OCI-LY3 (cell line): ENCODE measurements around the gene CTBP2.

ENCODE experiments used
- H2AFZ ChIP-seq: fragments of 200-600, 300-600 bp; shearing (Covaris generic); 2 replicates; pipeline ENCODE4 v1.6.0; 2014; ENCODE audit warnings: antibody characterized with exemption, low read depth, low read length
- H3K27ac ChIP-seq: fragments of 200-600, 300-600 bp; sonication (generic); 2 replicates; pipeline ENCODE4 v1.5.1; 2014; ENCODE audit warnings: mild to moderate bottlenecking, low read length, moderate library complexity, mixed read lengths
- H3K27me3 ChIP-seq: fragments of 200-600, 300-600 bp; sonication (generic); 2 replicates; pipeline ENCODE4 v1.6.1; 2014; ENCODE audit warnings: low read depth, low read length, mixed read lengths
- H3K36me3 ChIP-seq: fragments of 200-600, 300-600 bp; sonication (generic); replicated peaks from 2 replicates; pipeline ENCODE3; 2014; ENCODE audit warnings: low read depth, low read length, mixed read lengths
- H3K4me1 ChIP-seq: fragments of 300-600, 200-600 bp; sonication (generic); 2 replicates; pipeline ENCODE4 v1.6.1; 2014; ENCODE audit warnings: low read length, mixed read lengths
- H3K4me2 ChIP-seq: fragments of 200-600, 300-600 bp; sonication (generic); 2 replicates; pipeline ENCODE4 v1.6.1; 2014; ENCODE audit warnings: low read length, mixed read lengths
- H3K4me3 ChIP-seq: fragments of 300-600, 200-600 bp; sonication (generic); 2 replicates; pipeline ENCODE4 v1.5.1; 2014; ENCODE audit warnings: antibody characterized with exemption, mild to moderate bottlenecking, low read length, moderate library complexity
- H3K79me2 ChIP-seq: fragments of 300-600, 200-600 bp; shearing (Covaris generic); 2 replicates; pipeline ENCODE4 v1.6.1; 2014; ENCODE audit warnings: mild to moderate bottlenecking, low read length, mixed read lengths
- H3K9ac ChIP-seq: fragments of 300-600, 200-600 bp; shearing (Covaris generic); 2 replicates; pipeline ENCODE4 v1.6.0; 2014; ENCODE audit warnings: mild to moderate bottlenecking, low read length, moderate library complexity
- H3K9me3 ChIP-seq: fragments of 200-600, 300-600 bp; shearing (Covaris generic); 2 replicates; pipeline ENCODE4 v1.6.1; 2014; ENCODE audit warnings: low read length, mixed read lengths; ENCODE audit not compliant: insufficient read depth
- H4K20me1 ChIP-seq: fragments of 200-600, 300-600 bp; sonication (generic); 2 replicates; pipeline ENCODE4 v1.6.1; 2016; ENCODE audit warnings: low read length, mixed read lengths; ENCODE audit not compliant: insufficient read depth
- EZH2phosphoT487 ChIP-seq: fragments of 200-600 bp; shearing (Covaris generic); IDR thresholded peaks from 2 replicates; pipeline ENCODE4 v1.6.1; 2018; ENCODE audit warnings: antibody characterized with exemption, mixed run types, low read depth
- TF ChIP-seq, protein P1 (sequence below): fragments of 200-600, 300-600 bp; sonication (generic); IDR thresholded peaks from 2 replicates; pipeline ENCODE4 v1.5.1; 2014; ENCODE audit warnings: antibody characterized with exemption, low read length, low read depth

Gene CTBP2

DNA sequence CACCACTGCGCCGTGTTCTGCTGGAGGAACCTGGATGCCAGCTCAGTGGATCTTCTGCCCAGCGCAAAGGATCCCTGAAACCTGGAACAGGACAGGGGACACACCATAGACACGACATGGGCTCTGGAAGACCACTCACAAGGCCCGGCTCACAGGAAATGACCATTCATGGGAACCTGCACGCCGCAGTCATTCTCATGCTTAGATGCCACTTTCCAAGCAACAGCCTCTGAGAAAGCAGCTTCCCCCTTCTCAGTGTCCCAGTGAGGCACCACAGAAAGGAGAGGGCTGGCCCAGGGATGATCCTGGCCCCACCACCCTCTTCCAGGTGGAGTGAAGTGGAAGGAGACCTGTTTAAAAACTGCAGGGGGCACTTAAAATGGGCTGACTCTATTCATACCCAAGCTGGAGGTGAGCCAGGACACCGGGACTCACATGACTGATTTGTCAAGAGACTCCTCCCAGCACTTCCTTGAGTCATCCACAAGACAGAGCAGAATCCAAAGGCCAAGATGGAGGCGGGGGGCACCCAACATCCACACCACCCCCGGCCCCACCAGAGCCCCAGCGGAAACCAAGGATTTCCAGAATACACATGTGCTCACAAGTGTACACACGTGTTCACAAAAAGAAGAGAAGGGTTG lies 11.2 kb downstream of the CTBP2 start:
- Histone ChIP-seq H3K27ac (no peak overlapping the region), H3K79me2 (no peaks in the 10 kb centered on the region), H3K4me1 (no peaks in the 10 kb centered on the region), H3K36me3 (no peaks in the 10 kb centered on the region), H2AFZ (no peak overlapping the region), H3K9ac (no peak overlapping the region), H3K27me3 (peaks cover 18% of the 10 kb centered on the region; the same call in 1 of the 2 replicates), H3K9me3 (no peaks in the 10 kb centered on the region), H3K4me2 (no peak overlapping the region), H4K20me1 (no peaks in the 10 kb centered on the region), H3K4me3 (no peak overlapping the region)
- TF ChIP-seq, protein P1, sequence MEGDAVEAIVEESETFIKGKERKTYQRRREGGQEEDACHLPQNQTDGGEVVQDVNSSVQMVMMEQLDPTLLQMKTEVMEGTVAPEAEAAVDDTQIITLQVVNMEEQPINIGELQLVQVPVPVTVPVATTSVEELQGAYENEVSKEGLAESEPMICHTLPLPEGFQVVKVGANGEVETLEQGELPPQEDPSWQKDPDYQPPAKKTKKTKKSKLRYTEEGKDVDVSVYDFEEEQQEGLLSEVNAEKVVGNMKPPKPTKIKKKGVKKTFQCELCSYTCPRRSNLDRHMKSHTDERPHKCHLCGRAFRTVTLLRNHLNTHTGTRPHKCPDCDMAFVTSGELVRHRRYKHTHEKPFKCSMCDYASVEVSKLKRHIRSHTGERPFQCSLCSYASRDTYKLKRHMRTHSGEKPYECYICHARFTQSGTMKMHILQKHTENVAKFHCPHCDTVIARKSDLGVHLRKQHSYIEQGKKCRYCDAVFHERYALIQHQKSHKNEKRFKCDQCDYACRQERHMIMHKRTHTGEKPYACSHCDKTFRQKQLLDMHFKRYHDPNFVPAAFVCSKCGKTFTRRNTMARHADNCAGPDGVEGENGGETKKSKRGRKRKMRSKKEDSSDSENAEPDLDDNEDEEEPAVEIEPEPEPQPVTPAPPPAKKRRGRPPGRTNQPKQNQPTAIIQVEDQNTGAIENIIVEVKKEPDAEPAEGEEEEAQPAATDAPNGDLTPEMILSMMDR: no peak
- no peak for TF ChIP-seq EZH2phosphoT487

DNA sequence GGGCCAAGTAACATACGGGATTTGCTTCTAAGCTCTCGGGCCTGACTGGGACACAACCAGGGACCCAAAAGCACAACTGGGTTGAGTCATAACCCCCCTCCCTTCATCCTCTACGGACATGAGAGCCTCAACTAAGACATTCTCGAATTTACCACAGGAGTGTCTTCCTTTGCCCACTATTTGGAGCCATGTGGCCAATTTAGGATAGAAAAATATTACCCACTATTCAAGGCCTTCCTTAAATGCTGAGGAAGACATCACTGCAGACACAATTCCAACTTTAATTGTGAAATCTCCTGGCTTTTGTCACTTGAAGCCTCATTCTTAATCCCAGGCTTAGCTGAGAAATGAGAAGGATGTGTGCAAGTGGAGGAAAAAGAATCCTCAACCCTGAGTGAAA lies 11.8 kb downstream of the CTBP2 start:
- TF ChIP-seq, protein P1: no peak
- TF ChIP-seq EZH2phosphoT487: no peak
- Histone ChIP-seq H3K79me2 (no peaks in the 10 kb centered on the region), H4K20me1 (no peaks in the 10 kb centered on the region), H3K27ac (no peak overlapping the region), H2AFZ (no peak overlapping the region), H3K27me3 (peaks cover 16% of the 10 kb centered on the region; the same call in 1 of the 2 replicates), H3K9ac (no peak overlapping the region), H3K9me3 (no peaks in the 10 kb centered on the region), H3K36me3 (no peaks in the 10 kb centered on the region), H3K4me1 (no peaks in the 10 kb centered on the region), H3K4me2 (no peak overlapping the region), H3K4me3 (no peak overlapping the region)

DNA sequence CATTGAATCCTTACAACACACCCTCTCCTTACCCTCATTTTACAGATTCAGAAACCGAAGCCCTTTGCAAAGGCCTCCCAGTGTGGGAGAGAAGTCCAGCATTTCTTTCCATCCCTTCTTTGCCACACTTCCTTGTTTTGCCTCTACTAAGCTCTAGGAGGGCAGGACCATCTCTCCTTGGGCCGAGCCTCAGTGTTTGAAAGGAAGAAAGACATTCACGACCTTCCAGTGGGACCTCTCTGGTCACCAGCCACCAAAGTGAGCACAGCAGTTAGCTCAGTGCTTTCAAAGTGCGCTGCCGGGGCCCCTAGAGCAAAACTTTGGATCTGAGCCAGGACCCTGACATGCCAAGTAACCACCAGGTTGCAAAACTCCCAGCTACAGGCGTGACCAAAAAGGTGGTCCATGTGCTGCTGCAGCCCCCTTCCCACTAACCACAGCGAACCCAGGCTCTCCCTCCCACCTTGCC lies 12.4 kb downstream of the CTBP2 start:
- no peak overlapping the region for H3K27ac ChIP-seq
- H3K36me3 ChIP-seq: no peaks in the 10 kb centered on the region
- H4K20me1 ChIP-seq: no peaks in the 10 kb centered on the region
- H2AFZ ChIP-seq: no peak overlapping the region
- H3K9ac ChIP-seq: no peak overlapping the region
- TF ChIP-seq, protein P1: no peak
- H3K27me3 ChIP-seq: peaks cover 16% of the 10 kb centered on the region; the same call in 1 of the 2 replicates
- H3K79me2 ChIP-seq: no peaks in the 10 kb centered on the region
- H3K4me3 ChIP-seq: no peak overlapping the region
- no peaks in the 10 kb centered on the region for H3K4me1 ChIP-seq
- H3K9me3 ChIP-seq: no peaks in the 10 kb centered on the region
- H3K4me2 ChIP-seq: no peak overlapping the region

DNA sequence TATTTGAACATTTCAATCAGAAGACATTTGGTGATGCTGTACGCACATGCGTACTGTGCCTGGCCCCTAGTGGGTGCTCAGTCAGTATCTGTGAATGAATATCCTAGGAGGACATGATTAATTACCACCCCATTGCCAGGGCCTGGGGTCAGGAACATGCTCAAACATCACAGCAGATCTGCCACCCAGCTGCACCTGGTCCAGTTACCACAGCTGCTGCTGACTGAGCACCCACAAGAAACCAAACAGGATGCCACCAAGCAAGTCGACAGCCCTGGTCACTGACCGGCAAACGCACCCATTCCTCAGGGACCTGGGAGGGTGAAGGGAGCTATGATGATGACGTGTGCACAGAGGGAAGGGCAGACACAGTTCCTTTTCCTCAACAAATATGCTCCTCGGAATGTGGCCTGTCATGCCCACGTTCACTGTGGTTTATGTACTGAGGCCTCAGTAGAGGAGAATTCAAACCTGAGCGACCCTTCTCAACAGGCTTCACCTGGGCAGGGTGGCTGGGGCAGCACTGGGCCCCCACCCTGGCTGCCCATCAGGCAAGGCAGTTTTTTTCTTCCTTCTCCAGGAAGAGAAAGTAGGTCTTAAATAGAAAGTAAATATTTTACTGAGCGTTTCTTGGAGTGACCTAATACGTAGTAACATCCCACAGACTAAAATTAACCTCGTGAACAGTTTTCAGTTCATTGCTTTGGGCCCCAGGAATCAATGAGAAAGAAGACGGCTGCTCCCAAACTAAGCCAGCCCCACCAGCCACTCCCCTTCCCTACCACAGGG lies 13.4 kb downstream of the CTBP2 start:
- H3K4me2 ChIP-seq: no peak overlapping the region
- no peak for TF ChIP-seq EZH2phosphoT487
- TF ChIP-seq, protein P1: no peak

More for the DNA sequence above, 13.4 kb downstream of the CTBP2 start:
- Histone ChIP-seq H3K4me1 (no peaks in the 10 kb centered on the region), H3K79me2 (no peaks in the 10 kb centered on the region), H2AFZ (no peak overlapping the region), H4K20me1 (no peaks in the 10 kb centered on the region), H3K27me3 (peaks cover 16% of the 10 kb centered on the region; the same call in 1 of the 2 replicates), H3K9ac (no peak overlapping the region), H3K4me3 (no peak overlapping the region), H3K9me3 (no peaks in the 10 kb centered on the region), H3K27ac (no peak overlapping the region), H3K36me3 (no peaks in the 10 kb centered on the region)
